Duodenal mucosa (tissue), 2 donors: ENCODE results near the gene PPP2R2D.

Source experiments
- H3K27ac ChIP-seq: one replicate; pipeline ENCODE4 v1.7.0; 2013; ENCODE audit warnings: low read depth, low read length
- H3K27me3 ChIP-seq, 2 donors: one replicate each; pipeline ENCODE4 v1.7.0; 2013; ENCODE audit warnings: low read length in 2 of 2, control low read depth in 1 of 2; ENCODE audit not compliant: insufficient read depth in 2 of 2, control insufficient read depth in 1 of 2
- H3K36me3 ChIP-seq, 2 donors: one replicate each; pipeline ENCODE4 v1.7.0; 2013; ENCODE audit warnings: low read length in 2 of 2, control low read depth in 1 of 2; ENCODE audit not compliant: insufficient read depth in 2 of 2, control insufficient read depth in 1 of 2
- H3K4me1 ChIP-seq, 2 donors: one replicate each; pipeline ENCODE4 v1.7.0; 2013; ENCODE audit warnings: low read length in 2 of 2, control low read depth in 1 of 2; ENCODE audit not compliant: insufficient read depth in 2 of 2, control insufficient read depth in 1 of 2
- H3K4me3 ChIP-seq, 2 donors: one replicate each; pipeline ENCODE4 v1.7.0; 2013; ENCODE audit warnings: low read length in 2 of 2, low read depth in 1 of 2
- H3K9ac ChIP-seq, 2 donors: one replicate each; pipeline ENCODE4 v1.7.0; 2013; ENCODE audit warnings: low read length in 2 of 2, low read depth in 1 of 2
- H3K9me3 ChIP-seq, 2 donors: one replicate each; pipeline ENCODE4 v1.7.0; 2013; ENCODE audit warnings: low read length in 2 of 2, control low read depth in 1 of 2; ENCODE audit not compliant: control insufficient read depth in 1 of 2

The PPP2R2D gene

GRCh38 chr10:131936294-131936693 lies 35.5 kb downstream of the PPP2R2D start:
- H3K9ac ChIP-seq: no peak overlapping the region
- H3K36me3 ChIP-seq: peaks cover 24 to 42% of the 10 kb centered on the region in 2 donors
- no peaks in the 10 kb centered on the region for H3K27me3 ChIP-seq
- H3K4me1 ChIP-seq: peaks cover 14 to 15% of the 10 kb centered on the region in 2 donors
- no peak overlapping the region for H3K4me3 ChIP-seq
- H3K9me3 ChIP-seq: no peaks in the 10 kb centered on the region
- H3K27ac ChIP-seq: no peak overlapping the region

GRCh38 chr10:131936736-131937135 lies 35.9 kb downstream of the PPP2R2D start:
- Histone ChIP-seq H3K27me3 (no peaks in the 10 kb centered on the region), H3K36me3 (peaks cover 28 to 46% of the 10 kb centered on the region in 2 donors), H3K4me1 (peaks cover 10 to 12% of the 10 kb centered on the region in 2 donors), H3K9ac (no peak overlapping the region), H3K27ac (no peak overlapping the region), H3K4me3 (no peak overlapping the region), H3K9me3 (no peaks in the 10 kb centered on the region)

GRCh38 chr10:131937836-131938235 lies 37.0 kb downstream of the PPP2R2D start:
- no peaks in the 10 kb centered on the region for H3K27me3 ChIP-seq
- peaks cover 35 to 49% of the 10 kb centered on the region in 2 donors for H3K36me3 ChIP-seq
- no peaks in the 10 kb centered on the region for H3K9me3 ChIP-seq
- peaks cover 6 to 8% of the 10 kb centered on the region in 2 donors for H3K4me1 ChIP-seq
- H3K9ac ChIP-seq: no peak overlapping the region
- no peak overlapping the region for H3K27ac ChIP-seq
- no peak overlapping the region for H3K4me3 ChIP-seq

GRCh38 chr10:131938681-131939080 lies 37.9 kb downstream of the PPP2R2D start:
- Histone ChIP-seq H3K9ac (no peak overlapping the region), H3K27ac (no peak overlapping the region), H3K4me3 (no peak overlapping the region), H3K9me3 (no peaks in the 10 kb centered on the region), H3K36me3 (peaks cover 41 to 53% of the 10 kb centered on the region in 2 donors), H3K27me3 (no peaks in the 10 kb centered on the region), H3K4me1 (no peaks in the 10 kb centered on the region)

- H3K27ac ChIP-seq: no peak overlapping the region
- H3K36me3 ChIP-seq: peaks cover 46 to 68% of the 10 kb centered on the region in 2 donors
- no peak overlapping the region for H3K9ac ChIP-seq
- H3K9me3 ChIP-seq: no peaks in the 10 kb centered on the region
- no peak overlapping the region for H3K4me3 ChIP-seq
- no peaks in the 10 kb centered on the region for H3K4me1 ChIP-seq
- H3K27me3 ChIP-seq: no peaks in the 10 kb centered on the region
Measured at GRCh38 chr10:131942455-131942854, 41.6 kb downstream of the PPP2R2D start.

GRCh38 chr10:131943021-131943814 lies 42.4 kb downstream of the PPP2R2D start:
- peaks cover 54 to 67% of the 10 kb centered on the region in 2 donors for H3K36me3 ChIP-seq
- no peaks in the 10 kb centered on the region for H3K9me3 ChIP-seq
- H3K4me1 ChIP-seq: no peaks in the 10 kb centered on the region
- no peak overlapping the region for H3K9ac ChIP-seq
- no peaks in the 10 kb centered on the region for H3K27me3 ChIP-seq
- no peak overlapping the region for H3K4me3 ChIP-seq
- no peak overlapping the region for H3K27ac ChIP-seq

- H3K36me3 ChIP-seq: peaks cover 60 to 71% of the 10 kb centered on the region in 2 donors
- H3K27ac ChIP-seq: no peak overlapping the region
- no peaks in the 10 kb centered on the region for H3K27me3 ChIP-seq
- no peaks in the 10 kb centered on the region for H3K4me1 ChIP-seq
- no peaks in the 10 kb centered on the region for H3K9me3 ChIP-seq
- no peak overlapping the region for H3K9ac ChIP-seq
- no peak overlapping the region for H3K4me3 ChIP-seq
Measured at GRCh38 chr10:131944412-131944811, 43.6 kb downstream of the PPP2R2D start.

GRCh38 chr10:131944976-131945695 lies 44.3 kb downstream of the PPP2R2D start:
- H3K27me3 ChIP-seq: no peaks in the 10 kb centered on the region
- H3K36me3 ChIP-seq: peaks cover 61 to 74% of the 10 kb centered on the region in 2 donors
- no peaks in the 10 kb centered on the region for H3K4me1 ChIP-seq
- no peaks in the 10 kb centered on the region for H3K9me3 ChIP-seq
- H3K4me3 ChIP-seq: no peak overlapping the region
- H3K9ac ChIP-seq: no peak overlapping the region
- H3K27ac ChIP-seq: no peak overlapping the region

GRCh38 chr10:131946321-131946751 lies 45.5 kb downstream of the PPP2R2D start:
- no peaks in the 10 kb centered on the region for H3K27me3 ChIP-seq
- H3K9me3 ChIP-seq: no peaks in the 10 kb centered on the region
- H3K4me3 ChIP-seq: no peak overlapping the region
- H3K27ac ChIP-seq: no peak overlapping the region
- H3K9ac ChIP-seq: no peak overlapping the region
- no peaks in the 10 kb centered on the region for H3K4me1 ChIP-seq
- H3K36me3 ChIP-seq: peaks cover 62 to 77% of the 10 kb centered on the region in 2 donors

- H3K27ac ChIP-seq: no peak overlapping the region
- H3K4me3 ChIP-seq: no peak overlapping the region
- no peaks in the 10 kb centered on the region for H3K9me3 ChIP-seq
- H3K36me3 ChIP-seq: peaks cover 58 to 76% of the 10 kb centered on the region in 2 donors
- no peaks in the 10 kb centered on the region for H3K27me3 ChIP-seq
- H3K4me1 ChIP-seq: no peaks in the 10 kb centered on the region
- no peak overlapping the region for H3K9ac ChIP-seq
Measured at GRCh38 chr10:131946880-131947279, 46.1 kb downstream of the PPP2R2D start.
